ENCODE measurements around the gene TRAF5. TPM values are rescaled to one million over a fixed set of nuclear protein-coding genes. Genes with fewer than 3 reads are reported as not detected.

TRAF5 gene
- polyA plus RNA-seq, 2 of the 4 experiments (the other 2 are of a cell fraction), result 8.2 to 14.6 TPM

DNA sequence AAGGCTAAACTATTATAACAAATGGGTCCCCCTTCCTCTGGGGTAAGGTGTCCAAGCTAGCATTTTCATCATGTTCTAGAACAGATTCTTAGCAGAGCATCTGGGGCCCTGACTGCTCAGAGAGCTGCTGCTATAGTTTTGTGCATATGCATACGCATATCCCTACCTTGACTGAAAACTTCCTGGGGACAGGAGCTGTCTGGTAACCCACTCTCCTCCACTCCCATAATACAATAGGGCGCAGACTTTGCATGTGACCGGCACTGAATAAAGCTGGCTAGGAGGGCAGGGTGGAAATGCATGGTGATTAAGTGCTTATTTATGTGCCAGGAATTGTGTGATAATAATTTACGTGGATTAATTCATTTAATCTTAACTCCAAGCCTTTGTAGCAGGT lies 11.6 kb downstream of the TRAF5 start:
- FAIRE-seq (no peak), ATAC-seq (no peak), DNase-seq (ENCODE audit: low read depth in 1 of 2, low spot score in 1 of 2) (no peak)
- no peak overlapping the region for H3K4me3 ChIP-seq
- ChIA-PET POLR2A (no interaction called here), CTCF (interaction anchor here (0.6 to 3.2 kb wide), 7 partner anchors 8 to 242 kb away, joined by 3 to 22 read pairs (median 4); partner anchors contain the start of gene TRAF5)
- TF ChIP-seq POLR2AphosphoS2 (conservative IDR thresholded peaks at IDR 0.05; ENCODE audit: low read length), result no peak
- H3K4me2 ChIP-seq, result no peak overlapping the region
- H3K27ac ChIP-seq, result no peak overlapping the region
- H3K4me1 ChIP-seq, result peaks cover 27% of the 10 kb centered on the region
- no peaks in the 10 kb centered on the region for H3K9me3 ChIP-seq
- WGBS (ENCODE audit: missing lambda C conversion rate), result 88% methylated on average over 4 of the region's 4 CpGs

DNA sequence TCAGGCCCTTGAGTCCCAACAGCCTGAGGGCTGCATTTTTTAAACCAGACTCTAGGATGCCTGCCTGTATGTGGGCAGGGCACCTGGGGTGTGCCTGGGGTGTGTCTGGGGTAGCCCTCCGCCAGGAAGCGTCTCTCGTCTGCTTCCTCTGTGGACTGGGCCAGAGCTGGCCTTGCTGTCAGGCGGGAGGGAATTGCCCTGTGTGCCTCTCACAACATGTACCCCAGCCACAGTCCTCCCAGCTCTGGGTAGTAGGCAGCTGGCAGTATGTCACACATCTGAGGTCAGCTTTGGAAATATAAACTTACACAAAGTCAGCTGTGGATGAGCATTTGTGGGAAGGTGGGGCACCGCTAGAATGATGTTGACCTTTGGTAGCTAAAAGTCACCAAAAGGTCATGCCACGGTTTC lies 13.0 kb downstream of the TRAF5 start:
- ATAC-seq (peak; percentile 17 to 28; a peak in 2 of 6 replicates), FAIRE-seq (no peak), DNase-seq (ENCODE audit: low read depth in 1 of 2, low spot score in 1 of 2) (no peak)
- WGBS (ENCODE audit: missing lambda C conversion rate), result 91% methylated on average over 6 of the region's 6 CpGs
- peaks cover 15% of the 10 kb centered on the region for H3K4me1 ChIP-seq
- no peak overlapping the region for H3K4me2 ChIP-seq
- TF ChIP-seq RCOR1 (IDR thresholded peaks at IDR 0.05; ENCODE audit: low read depth, low read length) (no peak), SMC3 (IDR thresholded peaks at IDR 0.05) (no peak), MYC (IDR thresholded peaks at IDR 0.05; ENCODE audit: borderline replicate concordance, low read length) (no peak), TFCP2L1 (CRISPR knock-in tag; IDR thresholded peaks at IDR 0.05) (no peak), GATA3 (IDR thresholded peaks at IDR 0.05; ENCODE audit: borderline replicate concordance) (no peak), ZSCAN20 (CRISPR knock-in tag; IDR thresholded peaks at IDR 0.05) (no peak), CHD4 (IDR thresholded peaks at IDR 0.05; ENCODE audit: borderline replicate concordance) (no peak), PBX3 (IDR thresholded peaks at IDR 0.05) (no peak), FOSB (CRISPR knock-in tag; IDR thresholded peaks at IDR 0.05) (no peak), BHLHE40 (IDR thresholded peaks at IDR 0.05; ENCODE audit: low read depth, low read length) (no peak), RARB (CRISPR knock-in tag; IDR thresholded peaks at IDR 0.05) (no peak), PHF8 (IDR thresholded peaks at IDR 0.05; ENCODE audit: borderline replicate concordance, low read depth) (no peak), JUNB (IDR thresholded peaks at IDR 0.05) (no peak), NPAS2 (CRISPR knock-in tag; IDR thresholded peaks at IDR 0.05; ENCODE audit: borderline replicate concordance) (no peak), HOXB5 (CRISPR knock-in tag; IDR thresholded peaks at IDR 0.05) (no peak), EP300 (IDR thresholded peaks at IDR 0.05) (no peak), MAFK (IDR thresholded peaks at IDR 0.05; ENCODE audit: partially characterized antibody) (no peak)
- H3K27ac ChIP-seq, result no peak overlapping the region
- no peak overlapping the region for H3K4me3 ChIP-seq
- CTCF ChIA-PET, result interaction anchor here (0.7 to 3.2 kb wide), 4 partner anchors 12 to 316 kb away, joined by 3 to 22 read pairs (median 9); partner anchors contain the start of gene TRAF5
- no peaks in the 10 kb centered on the region for H3K9me3 ChIP-seq
- POLR2A ChIA-PET, result no interaction called here

- H3K4me1 ChIP-seq, result peaks cover 10% of the 10 kb centered on the region
- H3K4me3 ChIP-seq, result no peak overlapping the region
- FAIRE-seq (no peak), DNase-seq (ENCODE audit: low read depth in 1 of 2, low spot score in 1 of 2) (no peak), ATAC-seq (no peak)
- ChIA-PET POLR2A (no interaction called here), CTCF (interaction anchor here (0.9 to 3.2 kb wide), 3 partner anchors 13 to 17 kb away, joined by 3 to 22 read pairs (median 8); no protein-coding TSS in a partner anchor)
- H3K9me3 ChIP-seq, result no peaks in the 10 kb centered on the region
- WGBS (ENCODE audit: missing lambda C conversion rate), result 94% methylated on average over 10 of the region's 10 CpGs
- H3K4me2 ChIP-seq, result no peak overlapping the region
- no peak overlapping the region for H3K27ac ChIP-seq
- no peak for TF ChIP-seq CTCF (IDR thresholded peaks at IDR 0.05)
- no peak for TF ChIP-seq MYC (IDR thresholded peaks at IDR 0.05; ENCODE audit: borderline replicate concordance, low read length)
- TF ChIP-seq, protein P1, sequence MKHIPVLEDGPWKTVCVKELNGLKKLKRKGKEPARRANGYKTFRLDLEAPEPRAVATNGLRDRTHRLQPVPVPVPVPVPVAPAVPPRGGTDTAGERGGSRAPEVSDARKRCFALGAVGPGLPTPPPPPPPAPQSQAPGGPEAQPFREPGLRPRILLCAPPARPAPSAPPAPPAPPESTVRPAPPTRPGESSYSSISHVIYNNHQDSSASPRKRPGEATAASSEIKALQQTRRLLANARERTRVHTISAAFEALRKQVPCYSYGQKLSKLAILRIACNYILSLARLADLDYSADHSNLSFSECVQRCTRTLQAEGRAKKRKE (CRISPR knock-in tag; IDR thresholded peaks at IDR 0.05; ENCODE audit: low read depth), result no peak
- TF ChIP-seq RFX5 (IDR thresholded peaks at IDR 0.05), result no peak
- TF ChIP-seq NPAS2 (CRISPR knock-in tag; IDR thresholded peaks at IDR 0.05; ENCODE audit: borderline replicate concordance), result no peak
- TF ChIP-seq HES2 (IDR thresholded peaks at IDR 0.05), result no peak
- TF ChIP-seq BCL3 (IDR thresholded peaks at IDR 0.05), result no peak
- TF ChIP-seq JUN (IDR thresholded peaks at IDR 0.05), result no peak
- no peak for TF ChIP-seq PBX3 (IDR thresholded peaks at IDR 0.05)
- TF ChIP-seq TP53 (CRISPR knock-in tag; IDR thresholded peaks at IDR 0.05), result no peak
These were observed 14.2 kb downstream of the TRAF5 start for GRCh38 chr1:211340622-211341507.
